Measurements from ENCODE around the gene AQP3.
A peak's percentile ranks its signal among the peaks of the same experiment; 100 is the strongest.

The AQP3 gene

GRCh38 chr9:33450621-33451146 is 3.3 kb upstream of the AQP3 start:
- CTCF ChIA-PET, result interaction anchor here (3.0 to 9.6 kb wide), 7 partner anchors 8 to 76 kb away, joined by 11 to 172 read pairs (median 22); partner anchors contain the start of gene NOL6
- Histone ChIP-seq H3K9me3 (ENCODE audit: control extremely low read depth in 1 of 5, control insufficient read depth in 4 of 5, insufficient read depth in 2 of 5, low read depth in 1 of 5, low read length in 4 of 5) (no peaks in the 10 kb centered on the region), H3K4me3 (ENCODE audit: control insufficient read depth in 1 of 7, extremely low read depth in 1 of 7, insufficient read depth in 4 of 7, low read depth in 2 of 7, low read length in 6 of 7) (no peak overlapping the region), H3K4me1 (ENCODE audit: control extremely low read depth in 1 of 4, control insufficient read depth in 4 of 4, insufficient read depth in 4 of 4, low read length in 3 of 4) (peaks cover 3 to 33% (median 26%) of the 10 kb centered on the region in 4 experiments), H3K27me3 (replicated peaks in 2 of 5; ENCODE audit: control insufficient read depth in 4 of 5, insufficient read depth in 5 of 5, low read length in 4 of 5) (peaks cover 0 to 6% (median 4%) of the 10 kb centered on the region in 5 experiments), H3K36me3 (ENCODE audit: control insufficient read depth in 4 of 4, insufficient read depth in 4 of 4, low read length in 3 of 4) (no peaks in the 10 kb centered on the region), H3K27ac (ENCODE audit: insufficient read depth in 1 of 2, low read depth in 1 of 2, low read length in 2 of 2, poor library complexity in 1 of 2, severe bottlenecking in 2 of 2) (no peak overlapping the region)
- POLR2A ChIA-PET, result interaction anchor here (1.8 kb wide), 1 partner anchor 10 kb away, joined by 8 read pairs; no protein-coding TSS in a partner anchor
- DNase-seq, result no peak
- 100% methylated on average over 3 of the region's 4 CpGs for WGBS (ENCODE audit: insufficient coverage)

- no peaks in the 10 kb centered on the region for H3K36me3 ChIP-seq (ENCODE audit: control insufficient read depth in 4 of 4, insufficient read depth in 4 of 4, low read length in 3 of 4)
- WGBS (ENCODE audit: insufficient coverage), result 86% methylated on average over 1 of the region's 5 CpGs
- H3K4me1 ChIP-seq (ENCODE audit: control extremely low read depth in 1 of 4, control insufficient read depth in 4 of 4, insufficient read depth in 4 of 4, low read length in 3 of 4), result peaks cover 3 to 40% (median 29%) of the 10 kb centered on the region in 4 experiments
- H3K9me3 ChIP-seq (ENCODE audit: control extremely low read depth in 1 of 5, control insufficient read depth in 4 of 5, insufficient read depth in 2 of 5, low read depth in 1 of 5, low read length in 4 of 5), result no peaks in the 10 kb centered on the region
- H3K27me3 ChIP-seq (replicated peaks in 2 of 5; ENCODE audit: control insufficient read depth in 4 of 5, insufficient read depth in 5 of 5, low read length in 4 of 5), result peaks cover 0 to 6% (median 4%) of the 10 kb centered on the region in 5 experiments
- ChIA-PET POLR2A (interaction anchor here (0.6 to 1.8 kb wide), 2 partner anchors 8 to 11 kb away, joined by 4 to 8 read pairs; no protein-coding TSS in a partner anchor), CTCF (interaction anchor here (1.9 to 9.6 kb wide), 5 partner anchors 11 to 75 kb away, joined by 5 to 172 read pairs (median 20); partner anchors contain the start of gene NOL6)
- DNase-seq, result no peak
- no peak overlapping the region for H3K4me3 ChIP-seq (ENCODE audit: control insufficient read depth in 1 of 7, extremely low read depth in 1 of 7, insufficient read depth in 4 of 7, low read depth in 2 of 7, low read length in 6 of 7)
- H3K27ac ChIP-seq (ENCODE audit: insufficient read depth in 1 of 2, low read depth in 1 of 2, low read length in 2 of 2, poor library complexity in 1 of 2, severe bottlenecking in 2 of 2), result no peak overlapping the region
Measured at GRCh38 chr9:33449715-33450114, 2.3 kb upstream of the AQP3 start.

GRCh38 chr9:33447799-33448553 is 583 bp upstream of the AQP3 start:
- Histone ChIP-seq H3K4me1 (ENCODE audit: control extremely low read depth in 1 of 4, control insufficient read depth in 4 of 4, insufficient read depth in 4 of 4, low read length in 3 of 4) (peaks cover 3 to 45% (median 29%) of the 10 kb centered on the region in 4 experiments), H3K27me3 (replicated peaks in 2 of 5; ENCODE audit: control insufficient read depth in 4 of 5, insufficient read depth in 5 of 5, low read length in 4 of 5) (peaks cover 0 to 6% (median 4%) of the 10 kb centered on the region in 5 experiments), H3K9me3 (ENCODE audit: control extremely low read depth in 1 of 5, control insufficient read depth in 4 of 5, insufficient read depth in 2 of 5, low read depth in 1 of 5, low read length in 4 of 5) (no peaks in the 10 kb centered on the region), H3K27ac (ENCODE audit: insufficient read depth in 1 of 2, low read depth in 1 of 2, low read length in 2 of 2, poor library complexity in 1 of 2, severe bottlenecking in 2 of 2) (no peak overlapping the region), H3K36me3 (ENCODE audit: control insufficient read depth in 4 of 4, insufficient read depth in 4 of 4, low read length in 3 of 4) (no peaks in the 10 kb centered on the region), H3K4me3 (ENCODE audit: control insufficient read depth in 1 of 7, extremely low read depth in 1 of 7, insufficient read depth in 4 of 7, low read depth in 2 of 7, low read length in 6 of 7) (peak overlapping the region; percentile 9 to 73 (median 62))
- peak in 2 of 3 donors; percentile 58 to 71 for DNase-seq
- 51% methylated on average over 20 of the region's 20 CpGs for WGBS (ENCODE audit: insufficient coverage)
- ChIA-PET CTCF (interaction anchor here (1.3 to 9.6 kb wide), 12 partner anchors 9 to 74 kb away, joined by 3 to 172 read pairs (median 5); partner anchors contain the start of gene NOL6), POLR2A (interaction anchor here (0.5 to 0.7 kb wide), 2 partner anchors 39 to 229 kb away, joined by 3 read pairs; no protein-coding TSS in a partner anchor)

GRCh38 chr9:33446240-33446945 is 1.0 kb downstream of the AQP3 start:
- DNase-seq, result peak in 2 of 3 donors; percentile 38 to 52
- CTCF ChIA-PET, result interaction anchor here (1.3 to 9.6 kb wide), 5 partner anchors 11 to 72 kb away, joined by 3 to 172 read pairs (median 9); partner anchors contain the start of gene NOL6
- peaks cover 3 to 42% (median 28%) of the 10 kb centered on the region in 4 experiments for H3K4me1 ChIP-seq (ENCODE audit: control extremely low read depth in 1 of 4, control insufficient read depth in 4 of 4, insufficient read depth in 4 of 4, low read length in 3 of 4)
- H3K9me3 ChIP-seq (ENCODE audit: control extremely low read depth in 1 of 5, control insufficient read depth in 4 of 5, insufficient read depth in 2 of 5, low read depth in 1 of 5, low read length in 4 of 5), result no peaks in the 10 kb centered on the region
- H3K27ac ChIP-seq (ENCODE audit: insufficient read depth in 1 of 2, low read depth in 1 of 2, low read length in 2 of 2, poor library complexity in 1 of 2, severe bottlenecking in 2 of 2), result no peak overlapping the region
- peak overlapping the region in 3 of 7 experiments; percentile 35 to 73 (median 65) for H3K4me3 ChIP-seq (ENCODE audit: control insufficient read depth in 1 of 7, extremely low read depth in 1 of 7, insufficient read depth in 4 of 7, low read depth in 2 of 7, low read length in 6 of 7)
- no peaks in the 10 kb centered on the region for H3K36me3 ChIP-seq (ENCODE audit: control insufficient read depth in 4 of 4, insufficient read depth in 4 of 4, low read length in 3 of 4)
- WGBS (ENCODE audit: insufficient coverage), result 70% methylated on average over 9 of the region's 12 CpGs
- POLR2A ChIA-PET, result interaction anchor here (0.6 kb wide), 1 partner anchor 72 kb away, joined by 3 read pairs; no protein-coding TSS in a partner anchor
- H3K27me3 ChIP-seq (replicated peaks in 2 of 5; ENCODE audit: control insufficient read depth in 4 of 5, insufficient read depth in 5 of 5, low read length in 4 of 5), result peaks cover 0 to 6% (median 4%) of the 10 kb centered on the region in 5 experiments

- no peaks in the 10 kb centered on the region for H3K9me3 ChIP-seq (ENCODE audit: control extremely low read depth in 1 of 5, control insufficient read depth in 4 of 5, insufficient read depth in 2 of 5, low read depth in 1 of 5, low read length in 4 of 5)
- peaks cover 0 to 6% (median 4%) of the 10 kb centered on the region in 5 experiments for H3K27me3 ChIP-seq (replicated peaks in 2 of 5; ENCODE audit: control insufficient read depth in 4 of 5, insufficient read depth in 5 of 5, low read length in 4 of 5)
- H3K27ac ChIP-seq (ENCODE audit: insufficient read depth in 1 of 2, low read depth in 1 of 2, low read length in 2 of 2, poor library complexity in 1 of 2, severe bottlenecking in 2 of 2), result no peak overlapping the region
- WGBS (ENCODE audit: insufficient coverage), result 97% methylated on average over 10 of the region's 11 CpGs
- peaks cover 3 to 42% (median 28%) of the 10 kb centered on the region in 4 experiments for H3K4me1 ChIP-seq (ENCODE audit: control extremely low read depth in 1 of 4, control insufficient read depth in 4 of 4, insufficient read depth in 4 of 4, low read length in 3 of 4)
- H3K4me3 ChIP-seq (ENCODE audit: control insufficient read depth in 1 of 7, extremely low read depth in 1 of 7, insufficient read depth in 4 of 7, low read depth in 2 of 7, low read length in 6 of 7), result peak overlapping the region in 1 of 7 experiments; percentile 35
- ChIA-PET POLR2A (no interaction called here), CTCF (interaction anchor here (0.9 to 9.6 kb wide), 3 partner anchors 10 to 18 kb away, joined by 3 to 172 read pairs (median 5); no protein-coding TSS in a partner anchor)
- H3K36me3 ChIP-seq (ENCODE audit: control insufficient read depth in 4 of 4, insufficient read depth in 4 of 4, low read length in 3 of 4), result no peaks in the 10 kb centered on the region
- DNase-seq, result no peak
Measured at GRCh38 chr9:33445389-33446239, 1.8 kb downstream of the AQP3 start.
